GM19240 (cell line): Measurements from ENCODE around the gene PCDHGA7.
"Not testable (repeated sequence)": the region's sequence is repeated elsewhere in the genome, so short reads cannot be mapped to it uniquely, and the experiment has no call there.

ENCODE experiments used
- DNase-seq: peaks from one replicate; pipeline ENCODE4 v3.0.0; 2011; ENCODE audit warnings: low spot score; ENCODE audit not compliant: insufficient read length

The PCDHGA7 gene

DNA sequence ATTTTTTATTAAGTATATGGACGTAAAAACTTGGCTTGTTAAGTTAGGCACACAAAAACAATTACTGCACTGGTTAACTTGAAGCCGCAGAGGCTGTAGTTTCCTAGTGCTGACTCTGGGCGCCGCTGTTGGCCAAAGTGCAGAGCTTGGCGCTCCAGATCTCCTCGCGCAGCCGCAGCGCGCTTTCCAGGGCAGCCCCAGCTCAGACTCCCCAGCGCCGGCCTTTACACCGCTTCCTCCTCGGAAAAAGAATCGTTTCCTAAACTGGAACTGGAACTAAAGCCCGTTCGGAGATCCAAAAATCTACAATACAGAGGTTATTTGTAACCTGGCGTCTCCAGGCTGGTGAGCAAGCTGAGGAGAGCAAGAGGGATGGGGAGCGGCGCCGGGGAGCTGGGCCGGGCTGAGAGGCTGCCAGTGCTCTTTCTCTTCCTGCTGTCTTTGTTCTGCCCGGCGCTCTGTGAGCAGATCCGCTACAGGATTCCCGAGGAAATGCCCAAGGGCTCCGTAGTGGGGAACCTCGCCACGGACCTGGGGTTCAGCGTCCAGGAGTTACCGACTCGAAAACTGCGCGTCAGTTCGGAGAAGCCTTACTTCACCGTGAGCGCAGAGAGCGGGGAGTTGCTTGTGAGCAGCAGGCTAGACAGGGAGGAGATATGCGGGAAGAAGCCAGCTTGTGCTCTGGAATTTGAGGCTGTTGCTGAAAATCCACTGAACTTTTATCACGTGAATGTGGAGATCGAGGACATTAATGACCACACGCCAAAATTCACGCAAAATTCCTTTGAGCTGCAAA is 15.4 kb downstream of the PCDHGA7 start, which contains the start of gene PCDHGB5:
PCDHGB5 (plus strand) TSS at position 192 of the 796 bp plus-strand sequence; CDS start at position 373, 181 bp downstream.
- DNase-seq = not testable (repeated sequence)

GRCh38 chr5:141398608-141399007 is 16.1 kb downstream of the PCDHGA7 start:
- no peak for DNase-seq

DNA sequence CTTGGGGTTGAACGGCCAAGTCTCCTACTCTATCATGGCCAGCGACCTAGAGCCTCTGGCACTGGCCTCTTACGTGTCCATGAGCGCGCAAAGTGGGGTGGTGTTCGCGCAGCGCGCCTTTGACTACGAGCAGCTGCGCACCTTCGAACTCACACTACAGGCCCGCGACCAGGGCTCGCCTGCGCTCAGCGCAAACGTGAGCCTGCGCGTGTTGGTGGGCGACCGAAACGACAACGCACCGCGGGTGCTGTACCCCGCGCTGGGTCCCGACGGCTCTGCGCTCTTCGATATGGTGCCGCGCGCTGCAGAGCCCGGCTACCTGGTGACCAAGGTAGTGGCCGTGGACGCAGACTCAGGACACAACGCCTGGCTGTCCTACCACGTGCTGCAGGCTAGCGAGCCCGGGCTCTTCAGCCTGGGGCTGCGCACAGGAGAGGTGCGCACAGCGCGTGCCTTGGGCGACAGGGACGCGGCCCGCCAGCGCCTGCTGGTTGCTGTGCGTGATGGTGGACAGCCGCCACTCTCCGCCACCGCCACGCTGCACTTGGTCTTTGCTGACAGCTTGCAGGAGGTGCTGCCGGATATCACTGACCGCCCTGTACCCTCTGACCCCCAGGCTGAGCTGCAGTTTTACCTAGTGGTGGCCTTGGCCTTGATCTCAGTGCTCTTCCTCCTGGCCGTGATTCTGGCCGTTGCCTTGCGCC is 17.2 kb downstream of the PCDHGA7 start:
- no peak for DNase-seq

DNA sequence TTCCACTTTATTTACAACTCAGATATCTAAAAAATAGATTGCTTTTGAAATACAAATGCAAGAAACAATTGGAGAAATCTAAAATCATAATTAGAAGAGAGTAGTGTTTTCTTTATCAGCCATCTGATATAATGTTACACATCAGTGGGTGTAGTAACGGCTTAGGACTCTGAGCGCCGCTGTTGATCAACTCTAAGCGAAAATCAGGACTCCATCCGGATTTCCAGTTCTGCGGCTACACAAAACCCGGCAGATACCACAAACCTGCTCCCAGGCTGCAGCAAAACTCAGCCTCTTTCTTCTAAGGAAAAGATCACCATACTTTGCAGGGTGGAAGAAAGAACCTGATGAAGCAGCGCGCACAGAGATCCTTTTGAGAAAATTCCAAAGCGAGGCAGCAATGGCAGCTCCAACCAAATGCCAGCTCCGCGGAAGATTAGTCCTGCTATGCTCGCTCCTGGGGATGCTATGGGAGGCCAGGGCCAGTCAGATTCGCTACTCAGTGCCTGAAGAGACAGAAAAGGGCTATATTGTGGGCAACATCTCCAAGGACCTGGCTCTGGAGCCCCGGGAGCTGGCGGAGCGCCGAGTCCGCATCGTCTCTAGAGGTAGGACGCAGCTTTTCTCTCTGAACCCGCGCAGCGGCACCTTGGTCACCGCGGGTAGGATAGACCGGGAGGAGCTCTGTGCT is 20.2 kb downstream of the PCDHGA7 start, which contains the start of gene PCDHGA9:
PCDHGA9 (plus strand) TSS at position 226 of the 691 bp plus-strand sequence; CDS start at position 401, 175 bp downstream.
- DNase-seq = no peak

DNA sequence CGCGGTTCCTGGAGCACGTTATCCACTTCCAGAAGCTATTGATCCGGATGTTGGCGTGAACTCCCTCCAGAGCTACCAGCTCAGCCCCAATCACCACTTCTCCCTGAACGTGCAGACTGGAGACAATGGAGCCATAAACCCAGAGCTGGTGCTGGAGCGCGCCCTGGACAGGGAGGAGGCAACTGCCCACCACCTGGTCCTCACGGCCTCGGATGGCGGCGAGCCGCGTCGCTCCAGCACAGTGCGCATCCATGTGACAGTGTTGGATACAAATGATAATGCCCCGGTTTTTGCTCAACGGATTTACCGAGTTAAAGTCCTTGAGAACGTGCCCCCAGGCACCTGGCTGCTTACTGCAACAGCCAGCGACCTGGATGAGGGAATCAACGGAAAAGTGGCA is 20.8 kb downstream of the PCDHGA7 start:
- DNase-seq = no peak

DNA sequence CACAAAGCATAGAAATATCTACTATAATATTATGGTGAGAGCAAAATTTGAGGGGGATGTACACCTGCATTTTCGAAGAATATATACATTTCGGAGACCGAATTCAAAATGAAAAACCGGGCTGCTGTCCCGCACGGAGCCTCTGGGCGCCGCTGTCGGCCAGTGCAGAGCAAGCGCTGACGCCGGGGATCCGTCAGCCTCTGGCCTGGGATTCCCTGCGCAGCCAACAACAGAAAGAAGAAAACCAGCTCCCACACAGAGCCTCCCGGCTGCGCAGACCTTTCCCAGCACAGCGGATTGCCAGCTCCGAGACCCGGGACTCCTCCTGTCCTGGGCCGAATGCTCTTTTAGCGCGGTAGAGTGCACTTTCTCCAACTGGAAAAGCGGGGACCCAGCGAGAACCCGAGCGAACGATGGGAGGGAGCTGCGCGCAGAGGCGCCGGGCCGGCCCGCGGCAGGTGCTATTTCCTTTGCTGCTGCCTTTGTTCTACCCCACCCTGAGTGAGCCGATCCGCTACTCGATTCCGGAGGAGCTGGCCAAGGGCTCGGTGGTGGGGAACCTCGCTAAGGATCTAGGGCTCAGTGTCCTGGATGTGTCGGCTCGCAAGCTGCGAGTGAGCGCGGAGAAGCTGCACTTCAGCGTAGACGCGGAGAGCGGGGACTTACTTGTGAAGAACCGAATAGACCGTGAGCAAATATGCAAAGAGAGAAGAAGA is 25.4 kb downstream of the PCDHGA7 start, which contains the start of gene PCDHGB6:
PCDHGB6 (plus strand) TSS at position 232 of the 716 bp plus-strand sequence; CDS start at position 414, 182 bp downstream.
- not testable (repeated sequence) for DNase-seq

DNA sequence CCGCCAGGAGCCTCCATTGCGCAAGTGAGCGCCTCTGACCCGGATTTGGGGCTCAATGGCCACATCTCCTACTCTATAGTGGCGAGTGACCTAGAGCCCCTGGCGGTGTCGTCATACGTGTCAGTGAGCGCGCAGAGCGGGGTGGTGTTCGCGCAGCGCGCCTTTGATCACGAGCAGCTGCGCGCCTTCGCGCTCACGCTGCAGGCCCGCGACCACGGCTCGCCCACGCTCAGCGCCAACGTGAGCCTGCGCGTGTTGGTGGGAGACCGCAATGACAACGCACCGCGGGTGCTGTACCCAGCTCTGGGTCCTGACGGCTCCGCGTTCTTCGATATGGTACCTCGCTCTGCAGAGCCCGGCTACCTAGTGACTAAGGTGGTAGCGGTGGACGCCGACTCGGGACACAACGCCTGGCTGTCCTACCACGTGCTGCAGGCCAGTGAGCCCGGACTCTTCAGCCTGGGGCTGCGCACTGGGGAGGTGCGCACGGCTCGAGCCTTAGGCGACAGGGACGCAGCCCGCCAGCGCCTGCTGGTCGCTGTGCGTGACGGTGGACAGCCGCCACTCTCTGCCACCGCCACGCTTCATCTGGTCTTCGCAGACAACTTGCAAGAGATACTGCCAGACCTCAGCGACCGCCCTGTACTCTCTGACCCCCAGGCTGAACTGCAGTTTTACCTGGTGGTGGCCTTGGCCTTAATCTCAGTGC is 27.2 kb downstream of the PCDHGA7 start:
- no peak for DNase-seq

- DNase-seq = no peak
Measured at GRCh38 chr5:141411575-141411974, 29.0 kb downstream of the PCDHGA7 start.

GRCh38 chr5:141412854-141413539 is 30.5 kb downstream of the PCDHGA7 start, which contains the start of gene PCDHGA10:
Gene PCDHGA10, plus strand, starts transcription at chr5:141412987. Its CDS starts 189 bp downstream, at chr5:141413176.
- DNase-seq = peak; percentile 55

DNA sequence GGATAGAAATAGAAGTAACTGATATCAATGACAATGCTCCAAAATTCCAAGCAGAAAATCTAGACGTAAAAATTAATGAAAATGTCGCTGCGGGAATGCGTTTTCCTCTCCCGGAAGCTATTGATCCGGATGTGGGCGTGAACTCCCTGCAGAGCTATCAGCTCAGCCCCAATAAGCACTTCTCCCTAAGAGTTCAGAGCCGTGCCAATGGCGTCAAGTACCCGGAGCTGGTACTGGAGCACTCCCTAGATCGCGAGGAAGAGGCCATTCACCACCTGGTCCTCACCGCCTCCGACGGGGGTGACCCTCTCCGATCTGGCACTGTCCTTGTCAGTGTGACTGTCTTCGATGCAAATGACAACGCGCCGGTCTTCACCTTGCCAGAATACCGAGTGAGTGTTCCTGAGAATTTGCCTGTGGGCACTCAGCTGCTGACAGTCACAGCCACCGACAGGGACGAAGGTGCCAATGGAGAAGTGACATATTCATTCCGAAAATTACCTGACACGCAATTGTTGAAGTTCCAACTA is 31.1 kb downstream of the PCDHGA7 start:
- no peak for DNase-seq

DNA sequence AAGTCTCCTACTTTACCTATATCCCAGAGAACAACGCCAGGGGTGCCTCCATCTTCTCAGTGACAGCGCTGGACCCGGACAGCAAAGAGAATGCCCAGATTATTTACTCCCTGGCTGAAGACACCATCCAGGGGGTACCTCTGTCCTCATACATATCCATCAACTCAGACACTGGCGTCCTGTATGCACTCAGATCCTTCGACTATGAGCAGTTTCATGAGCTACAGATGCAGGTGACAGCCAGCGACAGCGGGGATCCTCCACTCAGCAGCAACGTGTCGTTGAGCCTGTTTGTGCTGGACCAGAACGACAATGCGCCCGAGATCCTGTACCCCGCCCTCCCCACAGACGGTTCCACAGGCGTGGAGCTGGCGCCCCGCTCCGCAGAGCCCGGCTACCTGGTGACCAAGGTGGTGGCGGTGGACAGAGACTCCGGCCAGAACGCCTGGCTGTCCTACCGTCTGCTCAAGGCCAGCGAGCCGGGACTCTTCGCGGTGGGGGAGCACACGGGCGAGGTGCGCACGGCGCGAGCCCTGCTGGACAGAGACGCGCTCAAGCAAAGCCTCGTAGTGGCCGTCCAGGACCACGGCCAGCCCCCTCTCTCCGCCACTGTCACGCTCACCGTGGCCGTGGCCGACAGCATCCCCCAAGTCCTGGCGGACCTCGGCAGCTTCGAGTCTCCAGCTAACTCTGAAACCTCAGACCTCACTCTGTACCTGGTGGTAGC is 32.2 kb downstream of the PCDHGA7 start:
- DNase-seq = not testable (repeated sequence)

DNA sequence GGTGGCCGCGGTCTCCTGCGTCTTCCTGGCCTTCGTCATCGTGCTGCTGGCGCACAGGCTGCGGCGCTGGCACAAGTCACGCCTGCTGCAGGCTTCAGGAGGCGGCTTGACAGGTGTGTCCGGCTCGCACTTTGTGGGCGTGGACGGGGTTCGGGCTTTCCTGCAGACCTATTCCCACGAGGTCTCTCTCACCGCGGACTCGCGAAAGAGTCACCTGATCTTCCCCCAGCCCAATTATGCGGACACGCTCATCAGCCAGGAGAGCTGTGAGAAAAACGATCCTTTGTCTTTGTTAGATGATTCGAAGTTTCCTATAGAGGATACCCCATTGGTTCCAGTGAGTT is 32.7 kb downstream of the PCDHGA7 start:
- DNase-seq = not testable (repeated sequence)

GRCh38 chr5:141417494-141418172 is 35.1 kb downstream of the PCDHGA7 start, which contains the start of gene PCDHGB7:
Gene PCDHGB7, plus strand, starts transcription at chr5:141417677. Its CDS starts 183 bp downstream, at chr5:141417860.
- DNase-seq = peak; percentile 55

DNA sequence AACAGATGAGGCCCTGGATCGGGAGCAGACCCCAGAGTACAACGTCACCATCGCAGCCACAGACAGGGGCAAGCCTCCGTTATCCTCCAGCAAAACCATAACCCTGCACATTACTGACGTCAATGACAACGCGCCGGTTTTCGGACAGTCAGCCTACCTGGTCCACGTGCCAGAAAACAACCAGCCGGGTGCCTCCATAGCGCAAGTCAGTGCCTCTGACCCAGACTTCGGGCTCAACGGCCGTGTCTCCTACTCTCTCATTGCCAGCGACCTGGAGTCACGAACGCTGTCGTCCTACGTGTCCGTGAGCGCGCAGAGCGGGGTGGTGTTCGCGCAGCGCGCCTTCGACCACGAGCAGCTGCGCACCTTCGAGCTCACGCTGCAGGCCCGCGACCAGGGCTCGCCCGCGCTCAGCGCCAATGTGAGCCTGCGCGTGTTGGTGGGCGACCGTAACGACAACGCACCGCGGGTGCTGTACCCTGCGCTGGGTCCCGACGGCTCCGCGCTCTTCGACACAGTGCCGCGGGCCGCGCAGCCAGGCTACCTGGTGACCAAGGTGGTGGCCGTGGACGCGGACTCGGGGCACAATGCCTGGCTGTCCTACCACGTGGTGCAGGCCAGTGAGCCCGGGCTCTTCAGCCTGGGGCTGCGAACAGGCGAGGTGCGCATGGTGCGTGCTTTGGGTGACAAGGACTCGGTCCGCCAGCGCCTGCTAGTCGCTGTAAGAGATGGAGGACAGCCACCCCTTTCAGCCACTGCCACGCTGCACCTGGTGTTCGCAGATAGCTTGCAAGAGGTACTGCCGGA is 36.7 kb downstream of the PCDHGA7 start:
- no peak for DNase-seq

- no peak for DNase-seq
Measured at GRCh38 chr5:141420855-141421488, 38.4 kb downstream of the PCDHGA7 start, which contains the start of gene PCDHGA11. Gene PCDHGA11, plus strand, starts transcription at chr5:141421051. Its CDS starts 177 bp downstream, at chr5:141421228.

DNA sequence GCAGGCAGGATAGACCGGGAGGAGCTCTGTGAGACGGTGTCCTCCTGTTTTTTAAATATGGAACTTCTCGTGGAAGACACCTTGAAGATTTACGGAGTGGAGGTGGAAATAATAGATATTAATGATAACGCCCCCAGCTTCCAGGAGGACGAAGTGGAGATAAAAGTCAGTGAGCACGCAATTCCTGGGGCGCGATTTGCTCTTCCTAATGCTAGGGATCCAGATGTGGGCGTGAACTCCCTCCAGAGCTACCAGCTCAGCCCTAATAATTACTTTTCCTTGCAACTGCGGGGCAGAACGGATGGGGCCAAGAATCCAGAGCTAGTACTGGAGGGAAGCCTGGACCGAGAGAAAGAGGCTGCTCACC is 38.9 kb downstream of the PCDHGA7 start:
- DNase-seq = no peak
